ENCODE data around the gene TRIM14. TPM values are rescaled to one million over a fixed set of nuclear protein-coding genes. Genes with fewer than 3 reads are reported as not detected.

Gene TRIM14
- total RNA-seq, 1 donor from 2014 or later, result 9.4 TPM

- no peaks in the 10 kb centered on the region for H3K27me3 ChIP-seq (ENCODE audit: control insufficient read depth, insufficient read depth, low read length)
- H3K4me3 ChIP-seq (ENCODE audit: low read depth, low read length), result no peak overlapping the region
- no peak for TF ChIP-seq CTCF (IDR thresholded peaks at IDR 0.05; ENCODE audit: insufficient read depth, low read length, poor library complexity, severe bottlenecking)
- no peaks in the 10 kb centered on the region for H3K36me3 ChIP-seq (ENCODE audit: control insufficient read depth, insufficient read depth, low read length)
- DNase-seq (ENCODE audit: low read depth), result no peak
Measured at GRCh38 chr9:98083566-98084183, 35.3 kb downstream of the TRIM14 start.

GRCh38 chr9:98083061-98083501, 35.9 kb downstream of the TRIM14 start:
- TF ChIP-seq CTCF (IDR thresholded peaks at IDR 0.05; ENCODE audit: insufficient read depth, low read length, poor library complexity, severe bottlenecking), result no peak
- Histone ChIP-seq H3K27me3 (ENCODE audit: control insufficient read depth, insufficient read depth, low read length) (no peaks in the 10 kb centered on the region), H3K4me3 (ENCODE audit: low read depth, low read length) (no peak overlapping the region), H3K36me3 (ENCODE audit: control insufficient read depth, insufficient read depth, low read length) (no peaks in the 10 kb centered on the region)
- DNase-seq (ENCODE audit: low read depth), result no peak

- TF ChIP-seq CTCF (IDR thresholded peaks at IDR 0.05; ENCODE audit: insufficient read depth, low read length, poor library complexity, severe bottlenecking), result no peak
- Histone ChIP-seq H3K4me3 (ENCODE audit: low read depth, low read length) (no peak overlapping the region), H3K36me3 (ENCODE audit: control insufficient read depth, insufficient read depth, low read length) (no peaks in the 10 kb centered on the region), H3K27me3 (ENCODE audit: control insufficient read depth, insufficient read depth, low read length) (no peaks in the 10 kb centered on the region)
- DNase-seq (ENCODE audit: low read depth), result no peak
Measured at GRCh38 chr9:98081477-98082219, 37.4 kb downstream of the TRIM14 start.

GRCh38 chr9:98080780-98081179, 38.2 kb downstream of the TRIM14 start:
- DNase-seq (ENCODE audit: low read depth), result no peak
- Histone ChIP-seq H3K4me3 (ENCODE audit: low read depth, low read length) (no peak overlapping the region), H3K36me3 (ENCODE audit: control insufficient read depth, insufficient read depth, low read length) (no peaks in the 10 kb centered on the region), H3K27me3 (ENCODE audit: control insufficient read depth, insufficient read depth, low read length) (no peaks in the 10 kb centered on the region)
- no peak for TF ChIP-seq CTCF (IDR thresholded peaks at IDR 0.05; ENCODE audit: insufficient read depth, low read length, poor library complexity, severe bottlenecking)

GRCh38 chr9:98080326-98080725, 38.7 kb downstream of the TRIM14 start:
- no peaks in the 10 kb centered on the region for H3K27me3 ChIP-seq (ENCODE audit: control insufficient read depth, insufficient read depth, low read length)
- H3K36me3 ChIP-seq (ENCODE audit: control insufficient read depth, insufficient read depth, low read length), result no peaks in the 10 kb centered on the region
- DNase-seq (ENCODE audit: low read depth), result no peak
- TF ChIP-seq CTCF (IDR thresholded peaks at IDR 0.05; ENCODE audit: insufficient read depth, low read length, poor library complexity, severe bottlenecking), result no peak
- no peak overlapping the region for H3K4me3 ChIP-seq (ENCODE audit: low read depth, low read length)
